Mucosa of descending colon (tissue), 3 donors: Measurements from ENCODE around the gene LINS1. TPM values are rescaled to one million over a fixed set of nuclear protein-coding genes. Genes with fewer than 3 reads are reported as not detected.

Experiments
- ATAC-seq: fragments of 200-7000 bp; cut with Tn5 transposase; one replicate; pipeline ENCODE4 v1.9.1; 2020; ENCODE audit warnings: mild to moderate bottlenecking, moderate library complexity
- DNase-seq, 3 donors: peaks; one replicate each; pipeline ENCODE4 v3.0.0-alpha.2; 2020
- H3K36me3 ChIP-seq: fragments of 200-600 bp; one replicate; pipeline ENCODE4 v1.8.0; 2021; ENCODE audit warnings: low read depth, mild to moderate bottlenecking
- H3K4me1 ChIP-seq: fragments of 200-600 bp; one replicate; pipeline ENCODE4 v1.8.0; 2021; ENCODE audit warnings: low read depth, mild to moderate bottlenecking
- H3K4me3 ChIP-seq: fragments of 200-600 bp; one replicate; pipeline ENCODE4 v1.8.0; 2021; ENCODE audit warnings: mild to moderate bottlenecking
- H3K9me3 ChIP-seq: fragments of 200-600 bp; one replicate; pipeline ENCODE4 v1.8.0; 2021; ENCODE audit warnings: mild to moderate bottlenecking
- CTCF ChIP-seq: fragments of 200-600 bp; IDR thresholded peaks from one replicate; pipeline ENCODE4 v1.8.0; 2022; ENCODE audit warnings: antibody characterized with exemption, mild to moderate bottlenecking
- intact Hi-C, 2 donors: fragments of 100-400 bp; cut with DNase I in 1 of 2; cut with micrococcal nuclease in 1 of 2; formaldehyde crosslinking; loops; one replicate each; pipeline versions ENCODE4 v1.11.0 to v1.11.1; 2022; cut with DNase I, micrococcal nuclease
- total RNA-seq, 3 donors: library from RNA; stranded (reverse); fragmentation: NEBNext Ultra II Directional in 2 of 3; extraction: Animal tissue kit (Norgen Biotek cat#: 25700) in 2 of 3; gene quantifications; one replicate each; pipeline versions ENCODE4 v1.2.1 to v1.2.4, GENCODE V29; 2021 to 2023
- donor health status: DM: no; HTN: no; CAD: no; lungs with moderate emphysema.
- donor health status: DM: no; HTN: no; CAD: no.
- donor health status: DM: no; HTN: yes; CAD: no.

LINS1 gene
- total RNA-seq, 3 donors from 2014 or later: 18.6 to 32.0 (median 24.2) TPM

- intact Hi-C loops: no loop called here
- no peak for TF ChIP-seq CTCF
Measured at GRCh38 chr15:100528833-100529428, 73.1 kb downstream of the LINS1 start, which contains the start of gene CERS3. Gene CERS3, minus strand, starts transcription at chr15:100528950. Its CDS starts 27,101 bp downstream, at chr15:100501849.

GRCh38 chr15:100526027-100526481 is 75.9 kb downstream of the LINS1 start:
- H3K36me3 ChIP-seq: no peaks in the 10 kb centered on the region
- no peak overlapping the region for H3K4me3 ChIP-seq
- H3K4me1 ChIP-seq: no peaks in the 10 kb centered on the region
- no peaks in the 10 kb centered on the region for H3K9me3 ChIP-seq
- intact Hi-C loops: no loop called here
- DNase-seq (peak in 2 of 3 donors; percentile 43 to 52), ATAC-seq (peak; percentile 18)
- no peak for TF ChIP-seq CTCF

More at GRCh38 chr15:100528833-100529428, 73.1 kb downstream of the LINS1 start, which contains the start of gene CERS3:
- no peak for ATAC-seq
- no peaks in the 10 kb centered on the region for H3K9me3 ChIP-seq
- no peak within 1 kb of the TSS for H3K4me3 ChIP-seq
- no peaks in the 10 kb centered on the region for H3K36me3 ChIP-seq
- no peak for DNase-seq
- no peaks in the 10 kb centered on the region for H3K4me1 ChIP-seq

- Histone ChIP-seq H3K4me3 (no peak overlapping the region), H3K9me3 (no peaks in the 10 kb centered on the region), H3K36me3 (no peaks in the 10 kb centered on the region), H3K4me1 (no peaks in the 10 kb centered on the region)
- TF ChIP-seq CTCF: no peak
- intact Hi-C loops: no loop called here
- ATAC-seq (no peak), DNase-seq (no peak)
Measured at GRCh38 chr15:100525436-100525835, 76.5 kb downstream of the LINS1 start.

GRCh38 chr15:100524326-100524725 is 77.7 kb downstream of the LINS1 start:
- DNase-seq (no peak), ATAC-seq (no peak)
- intact Hi-C loops: no loop called here
- TF ChIP-seq CTCF: no peak
- no peaks in the 10 kb centered on the region for H3K9me3 ChIP-seq
- H3K36me3 ChIP-seq: no peaks in the 10 kb centered on the region
- no peak overlapping the region for H3K4me3 ChIP-seq
- H3K4me1 ChIP-seq: no peaks in the 10 kb centered on the region

- DNase-seq: no peak
- Histone ChIP-seq H3K4me1 (no peaks in the 10 kb centered on the region), H3K9me3 (no peaks in the 10 kb centered on the region), H3K4me3 (no peak overlapping the region), H3K36me3 (no peaks in the 10 kb centered on the region)
- intact Hi-C loops: no loop called here
- TF ChIP-seq CTCF: no peak
- ATAC-seq: no peak
Measured at GRCh38 chr15:100521907-100522306, 80.1 kb downstream of the LINS1 start.
